Body of pancreas (tissue), 4 donors: Measurements from ENCODE around the gene NR5A1.

Experiments used
- POLR2A ChIP-seq, 3 donors: fragments of 450-650 bp; IDR thresholded peaks; one replicate each; pipeline ENCODE4 v1.6.1; 2016; ENCODE audit warnings: antibody characterized with exemption in 3 of 3, mild to moderate bottlenecking in 2 of 3
- TF ChIP-seq, protein P1 (sequence below), 7 experiments: fragments of 450-650 bp in 4 of 7; fragments of 200-600 bp in 3 of 7; sonication (generic) in 3 of 7; IDR thresholded peaks; one replicate each; pipeline ENCODE4 v1.5.1; 2016 to 2019; ENCODE audit warnings: antibody characterized with exemption in 7 of 7

DNA sequence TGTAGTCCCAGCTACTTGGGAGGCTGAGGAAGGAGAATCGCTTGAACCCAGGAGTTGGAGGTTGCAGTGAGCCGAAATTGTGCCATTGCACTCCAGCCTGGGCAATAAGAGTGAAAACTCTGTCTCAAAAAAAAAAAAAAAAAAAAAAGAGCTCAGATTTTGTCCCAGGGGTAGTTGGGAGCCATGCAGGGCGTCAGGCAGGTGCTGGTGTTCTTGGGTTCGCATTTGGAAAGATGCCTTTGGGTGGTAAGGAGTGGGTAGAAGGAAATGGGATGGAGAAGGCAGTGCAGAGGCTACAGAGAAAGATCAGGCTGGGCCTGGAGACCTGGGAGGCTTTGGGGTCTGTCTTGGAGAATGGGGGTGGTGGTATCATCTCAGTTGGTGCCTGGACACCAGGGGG lies 33.0 kb downstream of the NR5A1 start:
- TF ChIP-seq, protein P1, sequence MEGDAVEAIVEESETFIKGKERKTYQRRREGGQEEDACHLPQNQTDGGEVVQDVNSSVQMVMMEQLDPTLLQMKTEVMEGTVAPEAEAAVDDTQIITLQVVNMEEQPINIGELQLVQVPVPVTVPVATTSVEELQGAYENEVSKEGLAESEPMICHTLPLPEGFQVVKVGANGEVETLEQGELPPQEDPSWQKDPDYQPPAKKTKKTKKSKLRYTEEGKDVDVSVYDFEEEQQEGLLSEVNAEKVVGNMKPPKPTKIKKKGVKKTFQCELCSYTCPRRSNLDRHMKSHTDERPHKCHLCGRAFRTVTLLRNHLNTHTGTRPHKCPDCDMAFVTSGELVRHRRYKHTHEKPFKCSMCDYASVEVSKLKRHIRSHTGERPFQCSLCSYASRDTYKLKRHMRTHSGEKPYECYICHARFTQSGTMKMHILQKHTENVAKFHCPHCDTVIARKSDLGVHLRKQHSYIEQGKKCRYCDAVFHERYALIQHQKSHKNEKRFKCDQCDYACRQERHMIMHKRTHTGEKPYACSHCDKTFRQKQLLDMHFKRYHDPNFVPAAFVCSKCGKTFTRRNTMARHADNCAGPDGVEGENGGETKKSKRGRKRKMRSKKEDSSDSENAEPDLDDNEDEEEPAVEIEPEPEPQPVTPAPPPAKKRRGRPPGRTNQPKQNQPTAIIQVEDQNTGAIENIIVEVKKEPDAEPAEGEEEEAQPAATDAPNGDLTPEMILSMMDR (IDR thresholded peaks at IDR 0.05) = no peak
- no peak for TF ChIP-seq POLR2A (IDR thresholded peaks at IDR 0.05)
